ENCODE results near the gene ZNF221. TPM values are rescaled to one million over a fixed set of nuclear protein-coding genes. Genes with fewer than 3 reads are reported as not detected.

Gene ZNF221
- total and polyA plus RNA-seq, 2 donors (not counting 3 experiments of a cell fraction or from before 2014, with no cell fraction given) = 1.4 to 4.2 TPM

GRCh38 chr19:43997631-43998290 lies 46.7 kb downstream of the ZNF221 start:
- no peaks in the 10 kb centered on the region for H3K9me1 ChIP-seq (replicated peaks; ENCODE audit: control insufficient read depth, extremely low read depth, insufficient read depth, low read length)
- TF ChIP-seq EZH2 (IDR thresholded peaks at IDR 0.05; ENCODE audit: borderline replicate concordance, low read depth, low read length, severe bottlenecking) (no peak), MYC (IDR thresholded peaks at IDR 0.05; ENCODE audit: low read depth, low read length) (no peak), CTCF (IDR thresholded peaks at IDR 0.05; ENCODE audit: extremely low read depth in 1 of 2, insufficient read depth in 1 of 2, low read depth in 1 of 2, low read length in 2 of 2) (no peak), FOS (IDR thresholded peaks at IDR 0.05; ENCODE audit: borderline replicate concordance, insufficient read depth, low read length) (no peak), POLR2A (IDR thresholded peaks at IDR 0.05; ENCODE audit: low read depth, low read length) (no peak), POLR2AphosphoS5 (IDR thresholded peaks at IDR 0.05; ENCODE audit: insufficient read depth, low read depth, low read length) (no peak), GATA2 (IDR thresholded peaks at IDR 0.05; ENCODE audit: insufficient read depth, insufficient read length, low read depth, low read length) (no peak), MAX (IDR thresholded peaks at IDR 0.05; ENCODE audit: insufficient read depth, insufficient read length) (no peak), JUN (IDR thresholded peaks at IDR 0.05; ENCODE audit: borderline replicate concordance, insufficient read depth, insufficient read length, low read depth) (no peak)
- no peak for FAIRE-seq
- CTCF ChIA-PET = no interaction called here
- intact Hi-C loops (cut with micrococcal nuclease) (no loop called here), dilution Hi-C loops (cut with MboI; ENCODE audit: extremely low pct_ligation_motif_present, low sequenced_read_pairs) (no loop called here)
- DNase-seq (ENCODE audit: low read depth, low spot score) = no peak
- no peaks in the 10 kb centered on the region for H3K27me3 ChIP-seq (ENCODE audit: control insufficient read depth in 2 of 2, insufficient read depth in 2 of 2, low read length in 2 of 2)
- no peak overlapping the region for H3K4me2 ChIP-seq (ENCODE audit: insufficient read depth, low read length)
- no peaks in the 10 kb centered on the region for H3K79me2 ChIP-seq (ENCODE audit: control insufficient read depth, insufficient read depth, low read length)
- BruUV-seq (replicated peaks) = no TSS peak
- H3K4me1 ChIP-seq (ENCODE audit: control insufficient read depth, extremely low read depth, insufficient read depth, low read length) = peaks cover 6% of the 10 kb centered on the region
- POLR2A ChIA-PET = no interaction called here
- H3K4me3 ChIP-seq (replicated peaks in 1 of 3; ENCODE audit: insufficient read depth in 1 of 3, low read depth in 1 of 3, low read length in 3 of 3) = no peak overlapping the region
- no peak overlapping the region for H2AFZ ChIP-seq (ENCODE audit: low read depth, low read length)
- peaks cover 0 to under 1% of the 10 kb centered on the region in 2 experiments for H3K36me3 ChIP-seq (ENCODE audit: control insufficient read depth in 2 of 2, extremely low read depth in 1 of 2, insufficient read depth in 2 of 2, low read length in 2 of 2)
- H3K9me3 ChIP-seq (replicated peaks; ENCODE audit: control insufficient read depth, insufficient read depth, low read length) = no peaks in the 10 kb centered on the region
- H3K27ac ChIP-seq (ENCODE audit: insufficient read depth, low read depth, low read length) = no peak overlapping the region
- no peaks in the 10 kb centered on the region for H4K20me1 ChIP-seq (replicated peaks; ENCODE audit: control insufficient read depth, extremely low read depth, insufficient read depth, low read length)
- H3K9ac ChIP-seq (replicated peaks; ENCODE audit: extremely low read depth, insufficient read depth, low read length) = no peak overlapping the region
